Measurements from ENCODE around the gene CKAP5.

DNA sequence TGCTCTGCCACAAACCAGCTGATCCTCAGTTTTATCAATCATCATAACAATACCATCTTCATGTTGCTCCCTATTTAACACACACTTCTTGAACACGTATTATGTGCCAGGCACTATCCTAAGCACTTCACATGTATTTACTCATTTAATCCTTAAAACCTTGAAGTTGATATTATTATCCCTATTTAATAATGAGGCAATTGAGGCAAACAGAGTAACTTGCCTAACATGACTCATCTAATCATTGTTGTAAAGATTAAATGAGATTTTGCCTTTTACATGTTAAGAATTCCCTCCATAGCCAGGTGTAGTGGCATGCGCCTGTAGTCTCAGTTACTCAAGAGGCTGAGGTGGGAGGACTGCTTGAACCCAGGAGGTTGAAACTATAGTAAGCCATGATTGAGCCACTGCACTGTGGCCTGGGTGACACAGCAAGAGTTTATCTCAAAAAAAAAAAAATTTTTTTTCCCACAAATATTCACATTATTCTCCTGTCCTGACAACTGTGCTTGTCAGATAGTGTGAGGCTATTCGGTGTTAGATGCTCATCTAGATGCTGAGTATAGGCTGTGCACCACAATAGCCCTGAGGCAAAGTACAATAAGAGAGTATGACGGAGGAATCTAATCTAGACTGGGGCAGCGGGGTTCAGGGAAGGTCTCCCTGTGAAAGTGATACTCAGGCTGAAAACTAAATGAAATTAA is 13.4 kb downstream of the CKAP5 start:
- TF ChIP-seq, protein P1, sequence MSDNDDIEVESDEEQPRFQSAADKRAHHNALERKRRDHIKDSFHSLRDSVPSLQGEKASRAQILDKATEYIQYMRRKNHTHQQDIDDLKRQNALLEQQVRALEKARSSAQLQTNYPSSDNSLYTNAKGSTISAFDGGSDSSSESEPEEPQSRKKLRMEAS (IDR thresholded peaks at IDR 0.05; ENCODE audit: low read depth) = no peak
- TF ChIP-seq GABPA (IDR thresholded peaks at IDR 0.05; ENCODE audit: low read depth) = no peak
- TF ChIP-seq YY1 (IDR thresholded peaks at IDR 0.05; ENCODE audit: low read depth) = no peak
- TF ChIP-seq, protein P2, sequence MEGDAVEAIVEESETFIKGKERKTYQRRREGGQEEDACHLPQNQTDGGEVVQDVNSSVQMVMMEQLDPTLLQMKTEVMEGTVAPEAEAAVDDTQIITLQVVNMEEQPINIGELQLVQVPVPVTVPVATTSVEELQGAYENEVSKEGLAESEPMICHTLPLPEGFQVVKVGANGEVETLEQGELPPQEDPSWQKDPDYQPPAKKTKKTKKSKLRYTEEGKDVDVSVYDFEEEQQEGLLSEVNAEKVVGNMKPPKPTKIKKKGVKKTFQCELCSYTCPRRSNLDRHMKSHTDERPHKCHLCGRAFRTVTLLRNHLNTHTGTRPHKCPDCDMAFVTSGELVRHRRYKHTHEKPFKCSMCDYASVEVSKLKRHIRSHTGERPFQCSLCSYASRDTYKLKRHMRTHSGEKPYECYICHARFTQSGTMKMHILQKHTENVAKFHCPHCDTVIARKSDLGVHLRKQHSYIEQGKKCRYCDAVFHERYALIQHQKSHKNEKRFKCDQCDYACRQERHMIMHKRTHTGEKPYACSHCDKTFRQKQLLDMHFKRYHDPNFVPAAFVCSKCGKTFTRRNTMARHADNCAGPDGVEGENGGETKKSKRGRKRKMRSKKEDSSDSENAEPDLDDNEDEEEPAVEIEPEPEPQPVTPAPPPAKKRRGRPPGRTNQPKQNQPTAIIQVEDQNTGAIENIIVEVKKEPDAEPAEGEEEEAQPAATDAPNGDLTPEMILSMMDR (IDR thresholded peaks at IDR 0.05) = no peak
- no peak for TF ChIP-seq RXRA (IDR thresholded peaks at IDR 0.05; ENCODE audit: borderline replicate concordance, low read depth)

Data from SK-N-SH (cell line).